ENCODE data around the gene CHL1.
A peak's percentile ranks its signal among the peaks of the same experiment; 100 is the strongest.

The CHL1 gene

GRCh38 chr3:197149-197827 is 725 bp downstream of the CHL1 start:
- Histone ChIP-seq H3K79me1 (ENCODE audit: low read length) (no peaks in the 10 kb centered on the region), H3K23ac (ENCODE audit: low read length) (peak overlapping the region; percentile 48), H3K4ac (ENCODE audit: low read depth, low read length) (no peak overlapping the region), H4K5ac (ENCODE audit: low read length) (no peak overlapping the region), H2BK120ac (ENCODE audit: low read depth, low read length) (peak overlapping the region; percentile 19), H3K56ac (ENCODE audit: low read length) (peak overlapping the region; percentile 86), H3K36me3 (ENCODE audit: control insufficient read depth, insufficient read depth, low read length) (no peaks in the 10 kb centered on the region), H3K79me2 (ENCODE audit: control insufficient read depth, insufficient read depth, low read length) (peaks cover 4% of the 10 kb centered on the region), H3K27ac (ENCODE audit: low read depth, low read length) (no peak overlapping the region), H3K9ac (ENCODE audit: low read length) (peak overlapping the region; percentile 81), H3K4me2 (ENCODE audit: low read length) (peak overlapping the region; percentile 51), H3K4me1 (ENCODE audit: control insufficient read depth, low read depth, low read length) (peaks cover 9% of the 10 kb centered on the region), H2BK15ac (replicated peaks; ENCODE audit: low read depth) (no peak overlapping the region), H2AK5ac (ENCODE audit: low read length) (no peak overlapping the region), H3K18ac (ENCODE audit: low read length) (peak overlapping the region; percentile 75), H4K8ac (ENCODE audit: low read depth, low read length) (no peak overlapping the region), H3K27me3 (ENCODE audit: insufficient read depth, low read length, poor library complexity) (no peaks in the 10 kb centered on the region), H3K4me3 (ENCODE audit: low read length) (peak overlapping the region; percentile 71), H2BK5ac (ENCODE audit: low read length) (peak overlapping the region; percentile 29)
- WGBS (ENCODE audit: extremely low coverage, insufficient coverage, low lambda C conversion rate), result no CpG with 5 or more reads among the region's 56 CpGs
- DNase-seq, result peak; percentile 19

GRCh38 chr3:197828-198491 is 1.4 kb downstream of the CHL1 start:
- Histone ChIP-seq H3K27ac (ENCODE audit: low read depth, low read length) (no peak overlapping the region), H4K5ac (ENCODE audit: low read length) (no peak overlapping the region)

GRCh38 chr3:199835-200234 is 3.3 kb downstream of the CHL1 start:
- Histone ChIP-seq H3K23ac (ENCODE audit: low read length) (no peak overlapping the region), H3K9ac (ENCODE audit: low read length) (no peak overlapping the region), H3K27ac (ENCODE audit: low read depth, low read length) (no peak overlapping the region), H3K4me2 (ENCODE audit: low read length) (no peak overlapping the region), H2BK5ac (ENCODE audit: low read length) (no peak overlapping the region), H3K4me1 (ENCODE audit: control insufficient read depth, low read depth, low read length) (peaks cover 4% of the 10 kb centered on the region), H3K4ac (ENCODE audit: low read depth, low read length) (no peak overlapping the region), H3K79me1 (ENCODE audit: low read length) (peaks cover 2% of the 10 kb centered on the region), H3K79me2 (ENCODE audit: control insufficient read depth, insufficient read depth, low read length) (peaks cover 4% of the 10 kb centered on the region), H2BK120ac (ENCODE audit: low read depth, low read length) (no peak overlapping the region), H2AK5ac (ENCODE audit: low read length) (no peak overlapping the region), H3K18ac (ENCODE audit: low read length) (no peak overlapping the region), H2BK15ac (replicated peaks; ENCODE audit: low read depth) (no peak overlapping the region), H4K5ac (ENCODE audit: low read length) (no peak overlapping the region), H3K27me3 (ENCODE audit: insufficient read depth, low read length, poor library complexity) (no peaks in the 10 kb centered on the region), H3K4me3 (ENCODE audit: low read length) (no peak overlapping the region), H3K56ac (ENCODE audit: low read length) (no peak overlapping the region), H3K36me3 (ENCODE audit: control insufficient read depth, insufficient read depth, low read length) (no peaks in the 10 kb centered on the region), H4K8ac (ENCODE audit: low read depth, low read length) (no peak overlapping the region)
- DNase-seq, result no peak
- WGBS (ENCODE audit: extremely low coverage, insufficient coverage, low lambda C conversion rate), result 100% methylated on average over 1 of the region's 2 CpGs

More at GRCh38 chr3:197828-198491, 1.4 kb downstream of the CHL1 start:
- Histone ChIP-seq H3K23ac (ENCODE audit: low read length) (no peak overlapping the region), H3K4me1 (ENCODE audit: control insufficient read depth, low read depth, low read length) (peaks cover 9% of the 10 kb centered on the region), H2BK120ac (ENCODE audit: low read depth, low read length) (no peak overlapping the region), H3K4me2 (ENCODE audit: low read length) (peak overlapping the region; percentile 51), H3K4me3 (ENCODE audit: low read length) (peak overlapping the region; percentile 71), H3K56ac (ENCODE audit: low read length) (peak overlapping the region; percentile 86), H4K8ac (ENCODE audit: low read depth, low read length) (no peak overlapping the region), H2AK5ac (ENCODE audit: low read length) (no peak overlapping the region), H3K9ac (ENCODE audit: low read length) (peak overlapping the region; percentile 81), H3K79me2 (ENCODE audit: control insufficient read depth, insufficient read depth, low read length) (peaks cover 4% of the 10 kb centered on the region), H3K27me3 (ENCODE audit: insufficient read depth, low read length, poor library complexity) (no peaks in the 10 kb centered on the region), H3K18ac (ENCODE audit: low read length) (peak overlapping the region; percentile 15), H2BK5ac (ENCODE audit: low read length) (no peak overlapping the region), H2BK15ac (replicated peaks; ENCODE audit: low read depth) (no peak overlapping the region), H3K36me3 (ENCODE audit: control insufficient read depth, insufficient read depth, low read length) (no peaks in the 10 kb centered on the region), H3K4ac (ENCODE audit: low read depth, low read length) (no peak overlapping the region), H3K79me1 (ENCODE audit: low read length) (peaks cover 2% of the 10 kb centered on the region)
- WGBS (ENCODE audit: extremely low coverage, insufficient coverage, low lambda C conversion rate), result no CpG with 5 or more reads among the region's 66 CpGs
- DNase-seq, result peak; percentile 12

GRCh38 chr3:200758-201325 is 4.3 kb downstream of the CHL1 start:
- Histone ChIP-seq H3K4me2 (ENCODE audit: low read length) (no peak overlapping the region), H3K23ac (ENCODE audit: low read length) (no peak overlapping the region), H3K4ac (ENCODE audit: low read depth, low read length) (no peak overlapping the region), H2BK120ac (ENCODE audit: low read depth, low read length) (no peak overlapping the region), H3K27me3 (ENCODE audit: insufficient read depth, low read length, poor library complexity) (no peaks in the 10 kb centered on the region), H3K9ac (ENCODE audit: low read length) (no peak overlapping the region), H3K56ac (ENCODE audit: low read length) (no peak overlapping the region), H3K79me1 (ENCODE audit: low read length) (peaks cover 2% of the 10 kb centered on the region), H2BK15ac (replicated peaks; ENCODE audit: low read depth) (no peak overlapping the region), H3K79me2 (ENCODE audit: control insufficient read depth, insufficient read depth, low read length) (peaks cover 4% of the 10 kb centered on the region), H4K8ac (ENCODE audit: low read depth, low read length) (no peak overlapping the region), H3K36me3 (ENCODE audit: control insufficient read depth, insufficient read depth, low read length) (no peaks in the 10 kb centered on the region), H3K4me1 (ENCODE audit: control insufficient read depth, low read depth, low read length) (no peaks in the 10 kb centered on the region), H2BK5ac (ENCODE audit: low read length) (no peak overlapping the region), H4K5ac (ENCODE audit: low read length) (no peak overlapping the region), H2AK5ac (ENCODE audit: low read length) (no peak overlapping the region), H3K4me3 (ENCODE audit: low read length) (no peak overlapping the region), H3K27ac (ENCODE audit: low read depth, low read length) (no peak overlapping the region), H3K18ac (ENCODE audit: low read length) (no peak overlapping the region)
- DNase-seq, result no peak
- WGBS (ENCODE audit: extremely low coverage, insufficient coverage, low lambda C conversion rate), result no CpG with 5 or more reads among the region's 4 CpGs

- Histone ChIP-seq H2BK15ac (replicated peaks; ENCODE audit: low read depth) (no peak overlapping the region), H2BK5ac (ENCODE audit: low read length) (no peak overlapping the region), H3K79me1 (ENCODE audit: low read length) (peaks cover 2% of the 10 kb centered on the region), H3K56ac (ENCODE audit: low read length) (no peak overlapping the region), H2AK5ac (ENCODE audit: low read length) (no peak overlapping the region), H4K5ac (ENCODE audit: low read length) (no peak overlapping the region), H3K4me3 (ENCODE audit: low read length) (no peak overlapping the region), H4K8ac (ENCODE audit: low read depth, low read length) (no peak overlapping the region), H3K27me3 (ENCODE audit: insufficient read depth, low read length, poor library complexity) (no peaks in the 10 kb centered on the region), H3K4me1 (ENCODE audit: control insufficient read depth, low read depth, low read length) (no peaks in the 10 kb centered on the region), H3K27ac (ENCODE audit: low read depth, low read length) (no peak overlapping the region), H3K23ac (ENCODE audit: low read length) (no peak overlapping the region), H3K18ac (ENCODE audit: low read length) (no peak overlapping the region), H3K9ac (ENCODE audit: low read length) (no peak overlapping the region), H3K36me3 (ENCODE audit: control insufficient read depth, insufficient read depth, low read length) (no peaks in the 10 kb centered on the region), H2BK120ac (ENCODE audit: low read depth, low read length) (no peak overlapping the region), H3K4me2 (ENCODE audit: low read length) (no peak overlapping the region), H3K79me2 (ENCODE audit: control insufficient read depth, insufficient read depth, low read length) (no peaks in the 10 kb centered on the region), H3K4ac (ENCODE audit: low read depth, low read length) (no peak overlapping the region)
- WGBS (ENCODE audit: extremely low coverage, insufficient coverage, low lambda C conversion rate), result no CpG with 5 or more reads among the region's 2 CpGs
- no peak for DNase-seq
Observed at GRCh38 chr3:204102-204501, 7.5 kb downstream of the CHL1 start.

Data from mesendoderm (in vitro differentiated cells).